SK-N-SH (cell line): ENCODE data around the gene CTDP1.

ENCODE experiments used
- CTCF ChIP-seq: fragments of 200-600 bp; sonication (generic); IDR thresholded peaks from 2 replicates; pipeline ENCODE4 v1.6.1; 2017; ENCODE audit warnings: antibody characterized with exemption, mild to moderate bottlenecking, moderate library complexity
- FOXM1 ChIP-seq: IDR thresholded peaks from 2 replicates; pipeline ENCODE4 v1.4.0; 2012; ENCODE audit warnings: low read depth, mild to moderate bottlenecking
- NRF1 ChIP-seq: IDR thresholded peaks from 2 replicates; pipeline ENCODE4 v1.6.1; 2012; ENCODE audit warnings: low read depth, mild to moderate bottlenecking, low read length
- POLR2AphosphoS5 ChIP-seq: IDR thresholded peaks from 2 replicates; pipeline ENCODE4 v1.6.1; 2012; ENCODE audit warnings: low read depth, low read length
- YY1 ChIP-seq: IDR thresholded peaks from 2 replicates; pipeline ENCODE4 v1.4.0; 2012; ENCODE audit warnings: low read depth, mild to moderate bottlenecking
- TF ChIP-seq, protein P1 (sequence below): IDR thresholded peaks from 2 replicates; pipeline ENCODE4 v1.4.0; 2012; ENCODE audit warnings: low read depth, borderline replicate concordance

DNA sequence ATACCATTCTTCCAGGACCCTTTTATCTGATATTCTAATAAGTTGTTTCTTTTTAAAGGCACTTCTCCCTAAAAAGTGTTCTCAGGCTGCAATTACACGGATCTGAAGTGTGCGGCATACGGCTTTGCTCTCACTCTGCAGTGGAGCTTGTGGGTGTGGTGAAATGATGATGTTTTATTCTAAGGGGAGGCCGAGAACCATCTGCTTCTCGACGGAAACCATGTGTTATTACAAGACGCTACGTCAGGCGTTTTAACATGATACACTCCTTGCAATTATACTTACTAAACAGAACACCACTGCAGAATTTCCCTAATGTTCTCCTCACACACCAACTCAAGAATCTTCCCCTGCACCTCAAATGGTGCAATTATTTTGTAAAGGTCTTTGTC is 34.9 kb upstream of the CTDP1 start:
- TF ChIP-seq POLR2AphosphoS5, result no peak
- no peak for TF ChIP-seq FOXM1
- TF ChIP-seq CTCF, result no peak
- TF ChIP-seq, protein P1, sequence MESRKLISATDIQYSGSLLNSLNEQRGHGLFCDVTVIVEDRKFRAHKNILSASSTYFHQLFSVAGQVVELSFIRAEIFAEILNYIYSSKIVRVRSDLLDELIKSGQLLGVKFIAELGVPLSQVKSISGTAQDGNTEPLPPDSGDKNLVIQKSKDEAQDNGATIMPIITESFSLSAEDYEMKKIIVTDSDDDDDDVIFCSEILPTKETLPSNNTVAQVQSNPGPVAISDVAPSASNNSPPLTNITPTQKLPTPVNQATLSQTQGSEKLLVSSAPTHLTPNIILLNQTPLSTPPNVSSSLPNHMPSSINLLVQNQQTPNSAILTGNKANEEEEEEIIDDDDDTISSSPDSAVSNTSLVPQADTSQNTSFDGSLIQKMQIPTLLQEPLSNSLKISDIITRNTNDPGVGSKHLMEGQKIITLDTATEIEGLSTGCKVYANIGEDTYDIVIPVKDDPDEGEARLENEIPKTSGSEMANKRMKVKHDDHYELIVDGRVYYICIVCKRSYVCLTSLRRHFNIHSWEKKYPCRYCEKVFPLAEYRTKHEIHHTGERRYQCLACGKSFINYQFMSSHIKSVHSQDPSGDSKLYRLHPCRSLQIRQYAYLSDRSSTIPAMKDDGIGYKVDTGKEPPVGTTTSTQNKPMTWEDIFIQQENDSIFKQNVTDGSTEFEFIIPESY, result no peak
- TF ChIP-seq YY1, result no peak
- TF ChIP-seq NRF1, result no peak
